Suppressor macrophage treated with lipopolysaccharide for 1 hour (primary cell): ENCODE measurements around the gene HIRIP3.

Source experiments
- DNase-seq, 3 donors: peaks; one replicate each; pipeline ENCODE4 v3.0.0-alpha.2; 2020 to 2022

HIRIP3 gene

DNA sequence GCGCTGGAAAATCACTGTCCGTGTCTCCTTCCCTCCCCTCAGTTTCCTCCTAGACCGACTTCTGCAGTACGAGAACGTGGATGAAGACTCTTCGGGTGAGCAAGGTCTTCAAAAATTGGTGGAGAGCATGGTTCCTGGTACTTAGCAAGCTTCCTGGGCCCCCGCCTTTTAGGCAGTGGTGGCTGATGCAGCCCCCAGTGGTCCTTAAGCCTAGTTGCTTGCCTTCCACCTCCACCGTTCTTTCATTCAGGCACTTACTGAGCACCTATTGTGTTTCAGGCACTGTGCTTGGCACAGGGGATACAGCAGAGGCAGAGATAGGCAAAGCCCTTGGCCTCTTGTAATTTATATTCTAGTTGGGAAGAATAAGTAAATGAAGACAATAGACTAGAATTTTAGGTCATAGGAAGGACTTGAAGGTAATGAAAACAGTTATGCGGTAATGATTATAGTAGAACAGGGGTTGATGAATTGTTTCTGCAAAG lies 1.4 kb upstream of the HIRIP3 start:
- DNase-seq, result no peak

- peak; percentile 98 to 99 (median 99) for DNase-seq
Measured at GRCh38 chr16:29995911-29996765, 721 bp upstream of the HIRIP3 start, which contains the start of gene INO80E. Gene INO80E, plus strand, starts transcription at chr16:29996241. Its CDS starts 70 bp downstream, at chr16:29996311.

DNA sequence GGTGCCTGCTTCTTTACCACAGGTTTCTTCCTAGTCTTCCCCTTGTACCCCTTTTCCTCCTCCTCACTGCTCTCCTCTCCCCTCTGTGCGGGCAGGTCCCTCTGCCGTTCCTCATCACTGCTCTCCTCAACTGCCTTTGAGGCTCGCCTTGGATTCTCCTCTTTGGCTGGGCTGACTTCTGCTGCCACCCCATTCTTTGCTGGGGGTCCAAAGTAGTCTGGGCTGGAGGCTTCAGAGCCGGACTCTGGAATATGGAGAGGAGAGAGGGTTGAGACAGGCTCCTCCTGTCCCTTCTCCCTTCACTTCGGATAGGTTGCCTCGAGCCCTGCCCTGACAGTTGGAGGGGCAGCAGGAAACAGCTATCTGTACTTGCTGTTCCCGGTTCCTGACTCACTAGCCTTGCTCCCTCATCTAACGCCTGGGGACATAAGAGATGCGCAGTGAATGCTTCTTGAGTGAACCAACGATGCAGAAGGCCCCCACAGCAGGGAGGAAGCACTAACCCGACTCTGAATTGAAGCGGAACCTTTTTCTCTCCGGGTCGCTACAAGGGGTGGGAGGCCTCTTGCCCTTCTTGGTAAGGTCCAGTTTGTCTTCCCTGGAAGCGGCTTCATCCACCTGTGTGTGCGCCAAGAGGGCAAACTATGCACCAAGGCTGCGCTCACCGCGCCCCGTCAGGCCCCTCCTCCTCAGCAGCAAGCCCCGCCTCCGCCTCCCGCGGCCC lies 655 bp downstream of the HIRIP3 start:
- DNase-seq, result peak in 1 of 3 donors; percentile 39

DNA sequence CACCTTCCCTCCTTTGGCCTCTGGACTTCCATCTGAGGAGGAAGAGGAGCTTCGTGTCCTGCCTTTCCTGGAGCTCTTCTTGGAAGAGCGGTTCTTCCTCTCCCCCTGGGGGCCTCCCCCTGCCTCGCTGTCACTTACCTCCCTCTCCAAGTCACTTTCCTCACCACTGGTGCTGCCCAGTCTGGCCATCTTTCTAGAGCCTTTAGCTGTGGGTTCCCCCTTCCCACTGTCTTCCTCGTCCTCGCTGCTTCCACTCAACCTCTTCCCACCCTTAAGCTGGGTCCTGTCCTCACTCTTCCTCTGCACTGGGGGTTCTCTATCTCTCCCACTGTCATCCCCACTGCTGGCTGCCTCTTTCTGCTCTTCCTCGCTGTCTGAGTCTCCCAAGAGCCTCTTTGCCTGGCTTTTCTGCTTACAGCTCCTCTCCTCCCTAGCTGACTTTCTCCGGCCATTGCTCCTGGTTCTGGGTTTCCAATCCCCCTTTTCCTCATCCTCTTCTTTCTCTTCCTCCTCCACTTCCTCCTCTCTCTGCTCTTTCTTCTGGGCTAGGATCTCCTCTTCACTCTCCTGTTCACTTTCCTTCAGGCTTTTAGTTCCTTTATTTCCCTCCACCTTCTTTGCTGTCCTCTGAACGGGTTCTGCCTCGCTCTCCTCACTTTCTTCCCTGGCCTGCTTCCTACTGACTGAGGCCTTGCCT lies 1.4 kb downstream of the HIRIP3 start:
- DNase-seq, result no peak

DNA sequence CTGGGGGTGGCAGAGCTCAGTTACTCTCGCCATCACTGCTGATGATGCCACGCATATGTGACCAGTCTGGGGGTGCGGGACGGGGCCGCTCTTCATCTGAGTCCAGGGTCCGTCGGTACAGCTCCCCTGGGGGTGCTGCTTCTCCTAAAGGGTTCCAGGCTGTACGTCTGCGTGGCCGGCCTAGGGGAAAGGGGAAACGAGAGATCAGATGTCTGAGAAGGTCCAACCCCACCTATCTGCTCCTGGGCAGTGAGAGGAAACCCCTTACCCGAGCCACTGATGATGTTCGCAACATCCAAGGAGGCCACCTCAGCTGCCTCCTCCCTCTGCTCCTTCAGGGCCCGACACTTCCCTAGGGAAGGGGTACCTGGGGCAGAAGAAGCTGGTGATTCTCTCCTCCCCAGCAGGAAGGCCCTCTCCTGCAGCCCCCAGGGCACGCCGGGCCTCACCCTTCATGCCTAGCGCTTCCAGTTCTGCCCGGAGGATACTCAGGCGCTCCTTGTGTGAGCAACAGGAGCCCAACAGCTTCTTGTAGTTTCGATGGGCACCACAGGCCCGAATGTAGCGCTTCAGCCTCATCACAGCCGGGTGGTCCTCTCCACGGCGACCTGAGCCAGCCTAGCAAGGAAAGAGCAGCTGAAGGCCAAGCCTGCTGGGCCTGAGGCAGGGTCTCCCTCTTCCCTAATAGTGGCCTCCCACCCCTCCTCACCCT lies 2.1 kb downstream of the HIRIP3 start:
- no peak for DNase-seq

DNA sequence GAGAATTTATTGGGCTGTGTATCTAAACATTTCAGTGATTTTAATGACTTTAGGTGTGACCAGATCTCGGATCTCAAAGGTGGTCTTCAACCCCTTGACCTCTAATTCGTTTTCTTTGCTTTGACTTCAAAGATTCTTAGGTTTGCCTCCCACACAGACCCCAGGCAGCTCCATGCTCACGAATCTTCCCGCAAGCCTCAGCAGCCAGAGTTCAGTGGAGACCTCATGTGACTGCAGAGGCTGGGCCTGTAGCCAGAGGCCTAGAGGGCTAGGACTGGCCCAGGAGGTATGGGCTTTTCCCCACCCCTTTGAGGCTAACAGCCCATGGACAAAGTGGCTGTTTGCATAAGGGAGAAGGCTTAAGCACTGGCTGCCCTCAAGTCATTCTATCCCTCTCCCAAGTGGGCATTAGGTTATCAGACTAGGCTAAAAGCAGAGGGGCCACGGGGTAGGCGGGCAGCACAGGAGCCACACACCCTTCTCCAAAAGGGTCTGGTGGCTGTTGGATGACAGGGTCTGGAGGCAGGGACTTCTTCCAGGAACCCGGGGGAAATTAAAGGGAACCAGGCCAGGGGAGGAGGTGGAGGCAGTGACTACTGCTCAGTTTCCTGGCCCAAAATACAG lies 3.0 kb downstream of the HIRIP3 start:
- no peak for DNase-seq

DNA sequence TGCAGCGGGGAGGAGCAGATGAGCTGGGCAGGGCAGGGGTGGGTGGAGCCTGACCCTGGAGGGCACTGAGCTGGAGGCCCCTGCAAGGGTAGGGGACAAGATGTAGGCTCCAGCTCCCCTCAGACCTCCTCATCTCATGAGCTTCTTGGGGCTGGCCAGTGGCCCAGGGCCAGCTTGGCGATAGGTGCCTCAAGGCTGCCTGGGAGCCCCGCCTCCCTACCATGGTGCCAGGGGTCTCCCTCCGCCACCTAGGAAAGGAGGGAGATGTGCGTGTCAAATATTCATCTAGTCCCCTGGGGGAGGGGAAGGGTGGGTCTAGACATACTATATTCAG lies 3.9 kb downstream of the HIRIP3 start:
- DNase-seq, result no peak

DNA sequence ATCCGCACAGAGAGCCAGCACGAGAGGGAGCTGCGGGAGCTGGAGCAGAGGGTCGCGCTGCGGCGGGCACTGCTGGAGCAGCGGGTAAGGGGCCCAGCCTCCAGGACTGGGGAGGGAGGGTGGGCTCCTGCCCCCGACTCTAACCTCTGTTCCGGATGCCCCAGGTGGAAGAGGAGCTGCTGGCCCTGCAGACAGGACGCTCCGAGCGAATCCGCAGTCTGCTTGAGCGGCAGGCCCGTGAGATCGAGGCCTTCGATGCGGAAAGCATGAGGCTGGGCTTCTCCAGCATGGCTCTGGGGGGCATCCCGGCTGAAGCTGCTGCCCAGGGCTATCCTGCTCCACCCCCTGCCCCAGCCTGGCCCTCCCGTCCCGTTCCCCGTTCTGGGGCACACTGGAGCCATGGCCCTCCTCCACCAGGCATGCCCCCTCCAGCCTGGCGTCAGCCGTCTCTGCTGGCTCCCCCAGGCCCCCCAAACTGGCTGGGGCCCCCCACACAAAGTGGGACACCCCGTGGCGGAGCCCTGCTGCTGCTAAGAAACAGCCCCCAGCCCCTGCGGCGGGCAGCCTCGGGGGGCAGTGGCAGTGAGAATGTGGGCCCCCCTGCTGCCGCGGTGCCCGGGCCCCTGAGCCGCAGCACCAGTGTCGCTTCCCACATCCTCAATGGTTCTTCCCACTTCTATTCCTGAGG lies 4.4 kb downstream of the HIRIP3 start:
- DNase-seq, result no peak

DNA sequence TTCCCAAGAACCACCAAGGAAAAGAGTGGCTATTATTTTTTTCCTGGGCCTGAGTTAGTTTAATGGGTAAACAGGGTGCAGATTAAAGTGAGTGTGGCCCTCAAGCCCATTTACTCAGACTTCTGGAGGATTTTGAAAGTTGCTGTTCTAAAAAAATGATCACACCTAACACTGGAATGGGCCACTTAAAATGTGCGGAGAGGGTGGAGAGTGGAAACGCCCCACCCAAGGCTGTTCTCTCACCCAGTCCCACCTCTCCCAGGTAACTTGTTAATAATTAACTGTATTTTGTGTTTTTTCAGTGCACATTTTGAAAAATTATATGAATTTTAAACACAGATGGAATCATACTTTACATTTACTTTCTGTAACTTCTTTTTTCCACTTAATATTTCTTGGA lies 5.4 kb downstream of the HIRIP3 start:
- no peak for DNase-seq

- no peak for DNase-seq
Measured at GRCh38 chr16:29989111-29989858, 6.1 kb downstream of the HIRIP3 start.

- DNase-seq, result no peak
Measured at GRCh38 chr16:29988346-29989075, 6.9 kb downstream of the HIRIP3 start.

DNA sequence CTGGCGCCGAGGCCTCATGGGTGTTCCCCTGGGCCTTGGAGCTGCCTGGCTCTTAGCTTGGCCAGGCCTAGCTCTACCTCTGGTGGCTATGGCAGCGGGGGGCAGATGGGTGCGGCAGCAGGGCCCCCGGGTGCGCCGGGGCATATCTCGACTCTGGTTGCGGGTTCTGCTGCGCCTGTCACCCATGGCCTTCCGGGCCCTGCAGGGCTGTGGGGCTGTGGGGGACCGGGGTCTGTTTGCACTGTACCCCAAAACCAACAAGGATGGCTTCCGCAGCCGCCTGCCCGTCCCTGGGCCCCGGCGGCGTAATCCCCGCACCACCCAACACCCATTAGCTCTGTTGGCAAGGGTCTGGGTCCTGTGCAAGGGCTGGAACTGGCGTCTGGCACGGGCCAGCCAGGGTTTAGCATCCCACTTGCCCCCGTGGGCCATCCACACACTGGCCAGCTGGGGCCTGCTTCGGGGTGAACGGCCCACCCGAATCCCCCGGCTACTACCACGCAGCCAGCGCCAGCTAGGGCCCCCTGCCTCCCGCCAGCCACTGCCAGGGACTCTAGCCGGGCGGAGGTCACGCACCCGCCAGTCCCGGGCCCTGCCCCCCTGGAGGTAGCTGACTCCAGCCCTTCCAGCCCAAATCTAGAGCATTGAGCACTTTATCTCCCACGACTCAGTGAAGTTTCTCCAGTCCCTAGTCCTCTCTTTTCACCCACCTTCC lies 7.9 kb downstream of the HIRIP3 start:
- no peak for DNase-seq

GRCh38 chr16:29986931-29987330 lies 8.5 kb downstream of the HIRIP3 start:
- no peak for DNase-seq

DNA sequence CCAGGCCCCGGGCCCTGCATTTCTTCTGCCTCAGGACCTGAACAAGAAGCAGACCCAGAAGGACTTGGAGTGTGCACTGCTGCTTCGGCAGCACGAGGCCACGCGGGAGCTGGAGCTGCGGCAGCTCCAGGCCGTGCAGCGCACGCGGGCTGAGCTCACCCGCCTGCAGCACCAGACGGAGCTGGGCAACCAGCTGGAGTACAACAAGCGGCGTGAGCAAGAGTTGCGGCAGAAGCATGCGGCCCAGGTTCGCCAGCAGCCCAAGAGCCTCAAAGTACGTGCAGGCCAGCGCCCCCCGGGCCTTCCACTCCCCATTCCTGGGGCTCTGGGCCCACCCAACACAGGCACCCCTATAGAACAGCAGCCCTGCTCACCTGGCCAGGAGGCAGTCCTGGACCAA lies 9.2 kb downstream of the HIRIP3 start:
- DNase-seq, result no peak

- no peak for DNase-seq
Measured at GRCh38 chr16:29985271-29985811, 10.1 kb downstream of the HIRIP3 start.

- DNase-seq, result no peak
Measured at GRCh38 chr16:29984764-29985147, 10.7 kb downstream of the HIRIP3 start.

DNA sequence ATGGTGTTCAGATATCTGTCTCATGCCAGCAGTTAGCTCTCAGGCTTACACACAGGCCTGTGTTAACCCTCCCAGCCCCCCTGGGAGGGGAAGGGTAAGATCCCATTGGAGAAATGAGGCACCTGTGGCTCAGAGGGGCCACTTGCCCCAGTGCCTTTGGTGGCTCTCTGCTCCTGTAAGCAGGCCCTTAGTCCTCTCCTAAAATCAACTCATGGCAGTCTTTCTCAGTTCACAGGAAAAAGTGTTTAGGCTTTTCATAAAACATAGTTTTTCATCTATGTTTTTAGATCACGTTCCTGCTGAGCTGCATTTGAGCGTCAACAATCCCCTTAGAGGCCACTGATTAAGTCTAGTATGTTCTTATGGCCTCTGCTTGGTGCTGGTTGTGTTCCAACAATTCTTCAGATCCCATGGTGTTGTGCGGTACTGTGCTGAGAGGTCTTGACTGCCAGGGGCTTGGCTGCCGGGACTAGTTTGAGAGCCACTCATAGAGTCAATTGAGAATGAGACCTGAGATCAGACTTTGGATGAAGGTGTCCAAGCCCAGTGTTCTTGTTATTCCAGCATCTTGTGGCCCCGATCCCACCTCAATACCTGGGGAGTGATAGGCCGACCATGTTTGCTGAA lies 11.2 kb downstream of the HIRIP3 start:
- no peak for DNase-seq

GRCh38 chr16:29983420-29984136 lies 11.8 kb downstream of the HIRIP3 start:
- no peak for DNase-seq
